Neural progenitor cell (in vitro differentiated cells): ENCODE measurements around the gene GPRIN3. TPM values are rescaled to one million over a fixed set of nuclear protein-coding genes. Genes with fewer than 3 reads are reported as not detected.

Experiments
- DNase-seq: peaks from one replicate; pipeline ENCODE4 v3.0.0-alpha.2; 2016; ENCODE audit warnings: low spot score
- H2AFZ ChIP-seq: fragments of 200-600 bp; sonication (generic); replicated peaks from 2 replicates; pipeline ENCODE4 v1.6.1; 2016; ENCODE audit warnings: antibody characterized with exemption
- H3F3A ChIP-seq: fragments of 200-600 bp; sonication (generic); 2 replicates; pipeline ENCODE4 v1.6.1; 2016; ENCODE audit warnings: antibody characterized with exemption, low read depth
- H3K27ac ChIP-seq: fragments of 200-600 bp; sonication (generic); 2 replicates; pipeline ENCODE4 v1.5.1; 2016; ENCODE audit warnings: mild to moderate bottlenecking
- H3K27me3 ChIP-seq: fragments of 200-600 bp; sonication (generic); 2 replicates; pipeline ENCODE4 v1.6.1; 2016; ENCODE audit warnings: mild to moderate bottlenecking, moderate library complexity
- H3K36me3 ChIP-seq: fragments of 200-600 bp; sonication (generic); 2 replicates; pipeline ENCODE4 v1.5.1; 2016
- H3K4me1 ChIP-seq: fragments of 200-600 bp; sonication (generic); 2 replicates; pipeline ENCODE4 v1.6.1; 2016; ENCODE audit warnings: mixed run types
- H3K4me2 ChIP-seq: fragments of 200-600 bp; sonication (generic); 2 replicates; pipeline ENCODE4 v1.6.1; 2016
- H3K4me3 ChIP-seq: fragments of 200-600 bp; sonication (generic); 2 replicates; pipeline ENCODE4 v1.5.1; 2016
- H3K79me2 ChIP-seq: fragments of 200-600 bp; sonication (generic); 2 replicates; pipeline ENCODE4 v1.6.1; 2016; ENCODE audit warnings: low read depth
- H3K9ac ChIP-seq: fragments of 200-600 bp; sonication (generic); 2 replicates; pipeline ENCODE4 v1.6.1; 2016
- H3K9me3 ChIP-seq: fragments of 200-600 bp; sonication (generic); 2 replicates; pipeline ENCODE4 v1.5.1; 2016; ENCODE audit warnings: low read depth
- H4K20me1 ChIP-seq: fragments of 200-600 bp; sonication (generic); 2 replicates; pipeline ENCODE4 v1.6.1; 2016; ENCODE audit warnings: low read depth
- H3K27ac Mint-ChIP-seq: 3 replicates; pipeline ENCODE4 v1.8.0; 2021; ENCODE audit warnings: mixed read lengths
- H3K27me3 Mint-ChIP-seq: 2 replicates; pipeline ENCODE4 v1.8.0; 2022; ENCODE audit warnings: low read depth, mild to moderate bottlenecking, inconsistent platforms, moderate library complexity, mixed read lengths; ENCODE audit not compliant: insufficient read depth
- H3K36me3 Mint-ChIP-seq: 3 replicates; pipeline ENCODE4 v1.8.0; 2021; ENCODE audit warnings: mixed read lengths
- H3K4me1 Mint-ChIP-seq: 3 replicates; pipeline ENCODE4 v1.8.0; 2021; ENCODE audit warnings: mixed read lengths
- H3K4me3 Mint-ChIP-seq: 3 replicates; pipeline ENCODE4 v1.8.0; 2021; ENCODE audit warnings: mild to moderate bottlenecking, moderate library complexity, mixed read lengths
- H3K9me3 Mint-ChIP-seq: 3 replicates; pipeline ENCODE4 v1.8.0; 2020; ENCODE audit warnings: mixed read lengths
- EZH2 ChIP-seq: fragments of 200-600 bp; sonication (generic); IDR thresholded peaks from 2 replicates; pipeline ENCODE4 v1.6.1; 2017; ENCODE audit warnings: antibody characterized with exemption, mild to moderate bottlenecking, moderate library complexity
- EZH2phosphoT487 ChIP-seq: fragments of 200-600 bp; sonication (generic); IDR thresholded peaks from 2 replicates; pipeline ENCODE4 v1.6.1; 2017; ENCODE audit warnings: antibody characterized with exemption
- total RNA-seq: library from RNA; depleted of rRNA; stranded (reverse); fragments of >200 nt; gene quantifications from 2 replicates; pipeline ENCODE4 v1.2.3, GENCODE V29; 2015; ENCODE audit warnings: low replicate concordance
- TF ChIP-seq, protein P1 (sequence below): fragments of 200-600 bp; sonication (generic); IDR thresholded peaks from 2 replicates; pipeline ENCODE4 v1.5.1; 2017; ENCODE audit warnings: antibody characterized with exemption, mild to moderate bottlenecking

Gene GPRIN3
- total RNA-seq, 1 donor from 2014 or later, result 0.15 TPM

DNA sequence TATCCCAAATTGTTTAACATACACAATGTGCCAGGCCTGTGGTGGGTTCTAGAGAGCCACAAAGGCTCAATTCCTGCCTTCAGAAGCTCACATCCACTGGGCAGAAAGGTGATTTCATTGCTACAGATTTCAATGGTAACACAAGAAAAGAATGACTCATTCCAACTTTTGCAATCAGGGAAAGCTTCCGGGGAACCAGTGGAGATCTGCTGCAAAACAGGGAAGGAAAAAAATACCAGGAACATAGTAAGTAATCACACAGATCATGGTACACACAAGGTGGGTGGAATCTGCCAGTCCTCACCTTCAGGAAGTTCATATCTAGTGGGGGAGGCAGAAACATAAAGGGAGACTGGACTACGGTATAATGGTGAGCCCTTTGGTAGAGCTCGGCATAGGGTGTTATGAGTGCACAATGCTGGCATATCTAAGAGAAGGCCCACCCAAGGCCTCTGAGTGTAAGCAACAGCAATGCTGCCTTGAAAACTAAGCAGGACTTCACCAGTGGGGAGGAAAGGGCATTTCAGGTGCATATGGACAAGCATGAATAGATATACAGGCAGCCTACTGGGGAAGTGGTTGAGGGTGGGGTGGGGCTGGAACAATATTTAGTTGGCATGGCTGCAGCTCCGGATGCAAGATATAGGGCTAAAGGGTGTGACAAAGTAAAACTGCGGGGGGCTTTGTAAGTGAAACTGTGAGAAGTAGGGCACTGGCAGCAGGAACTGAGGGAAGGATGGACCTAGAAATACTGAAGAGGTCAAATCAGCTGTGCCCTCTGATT is 24.2 kb downstream of the GPRIN3 start:
- H3K36me3 ChIP-seq, result no peaks in the 10 kb centered on the region
- no peak overlapping the region for H3K4me2 ChIP-seq
- DNase-seq, result no peak
- H3K9ac ChIP-seq, result no peak overlapping the region
- no peaks in the 10 kb centered on the region for H3K27me3 ChIP-seq
- H3K79me2 ChIP-seq, result no peaks in the 10 kb centered on the region
- H3K27ac ChIP-seq, result no peak overlapping the region
- H3K9me3 ChIP-seq, result no peaks in the 10 kb centered on the region
- H3K4me3 ChIP-seq, result no peak overlapping the region
- TF ChIP-seq, protein P1, sequence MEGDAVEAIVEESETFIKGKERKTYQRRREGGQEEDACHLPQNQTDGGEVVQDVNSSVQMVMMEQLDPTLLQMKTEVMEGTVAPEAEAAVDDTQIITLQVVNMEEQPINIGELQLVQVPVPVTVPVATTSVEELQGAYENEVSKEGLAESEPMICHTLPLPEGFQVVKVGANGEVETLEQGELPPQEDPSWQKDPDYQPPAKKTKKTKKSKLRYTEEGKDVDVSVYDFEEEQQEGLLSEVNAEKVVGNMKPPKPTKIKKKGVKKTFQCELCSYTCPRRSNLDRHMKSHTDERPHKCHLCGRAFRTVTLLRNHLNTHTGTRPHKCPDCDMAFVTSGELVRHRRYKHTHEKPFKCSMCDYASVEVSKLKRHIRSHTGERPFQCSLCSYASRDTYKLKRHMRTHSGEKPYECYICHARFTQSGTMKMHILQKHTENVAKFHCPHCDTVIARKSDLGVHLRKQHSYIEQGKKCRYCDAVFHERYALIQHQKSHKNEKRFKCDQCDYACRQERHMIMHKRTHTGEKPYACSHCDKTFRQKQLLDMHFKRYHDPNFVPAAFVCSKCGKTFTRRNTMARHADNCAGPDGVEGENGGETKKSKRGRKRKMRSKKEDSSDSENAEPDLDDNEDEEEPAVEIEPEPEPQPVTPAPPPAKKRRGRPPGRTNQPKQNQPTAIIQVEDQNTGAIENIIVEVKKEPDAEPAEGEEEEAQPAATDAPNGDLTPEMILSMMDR, result no peak
- TF ChIP-seq EZH2phosphoT487 (no peak), EZH2 (no peak)
- Mint-ChIP-seq H3K4me3 (no peak overlapping the region), H3K36me3 (no peaks in the 10 kb centered on the region), H3K4me1 (peaks cover 2% of the 10 kb centered on the region), H3K27ac (no peak overlapping the region), H3K27me3 (no peaks in the 10 kb centered on the region), H3K9me3 (no peaks in the 10 kb centered on the region)
- H3F3A ChIP-seq, result no peaks in the 10 kb centered on the region
- H4K20me1 ChIP-seq, result no peaks in the 10 kb centered on the region
- H2AFZ ChIP-seq, result no peak overlapping the region
- no peaks in the 10 kb centered on the region for H3K4me1 ChIP-seq

- Histone ChIP-seq H4K20me1 (no peaks in the 10 kb centered on the region), H3K27ac (no peak overlapping the region), H3K4me2 (no peak overlapping the region), H3K9me3 (no peaks in the 10 kb centered on the region), H3K27me3 (no peaks in the 10 kb centered on the region), H3K4me1 (no peaks in the 10 kb centered on the region), H3F3A (no peaks in the 10 kb centered on the region), H3K79me2 (no peaks in the 10 kb centered on the region), H3K9ac (no peak overlapping the region), H2AFZ (no peak overlapping the region), H3K36me3 (no peaks in the 10 kb centered on the region), H3K4me3 (no peak overlapping the region)
- no peaks in the 10 kb centered on the region for H3K36me3 Mint-ChIP-seq
- DNase-seq, result no peak
- no peak overlapping the region for H3K4me3 Mint-ChIP-seq
- H3K27ac Mint-ChIP-seq, result no peak overlapping the region
- peaks cover 2% of the 10 kb centered on the region for H3K4me1 Mint-ChIP-seq
- H3K9me3 Mint-ChIP-seq, result no peaks in the 10 kb centered on the region
- H3K27me3 Mint-ChIP-seq, result no peaks in the 10 kb centered on the region
- no peak for TF ChIP-seq EZH2phosphoT487
- no peak for TF ChIP-seq EZH2
- TF ChIP-seq, protein P1, result no peak
Observed at GRCh38 chr4:89279385-89279784, 28.2 kb downstream of the GPRIN3 start.

DNA sequence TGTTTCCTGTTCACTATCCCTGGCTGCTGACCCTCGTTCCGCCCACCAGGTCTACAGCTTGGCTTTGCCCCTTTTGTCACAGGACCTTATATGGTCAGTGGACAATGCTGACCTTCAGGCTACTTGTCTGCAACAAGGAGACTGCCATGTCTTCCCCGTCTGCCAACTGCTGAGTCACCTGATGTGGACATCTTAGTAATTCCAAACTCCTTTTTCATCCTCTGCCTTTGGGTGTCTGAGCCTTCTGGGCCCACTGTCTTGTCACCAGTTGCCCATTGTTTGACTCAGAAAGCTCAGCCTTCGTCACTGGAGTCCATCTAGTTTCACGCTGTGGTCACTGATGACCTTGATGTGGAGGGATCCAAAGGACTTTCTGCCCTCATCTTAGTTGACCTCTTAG is 30.2 kb downstream of the GPRIN3 start:
- H3K4me1 Mint-ChIP-seq, result no peaks in the 10 kb centered on the region
- Histone ChIP-seq H3K9me3 (no peaks in the 10 kb centered on the region), H3K9ac (no peak overlapping the region), H3K4me2 (no peak overlapping the region), H3F3A (no peaks in the 10 kb centered on the region), H3K27ac (no peak overlapping the region), H3K4me3 (no peak overlapping the region), H3K27me3 (no peaks in the 10 kb centered on the region), H2AFZ (no peak overlapping the region), H3K79me2 (no peaks in the 10 kb centered on the region), H3K4me1 (no peaks in the 10 kb centered on the region), H4K20me1 (no peaks in the 10 kb centered on the region), H3K36me3 (no peaks in the 10 kb centered on the region)
- H3K4me3 Mint-ChIP-seq, result no peak overlapping the region
- no peaks in the 10 kb centered on the region for H3K9me3 Mint-ChIP-seq
- no peaks in the 10 kb centered on the region for H3K36me3 Mint-ChIP-seq
- no peak for DNase-seq
- TF ChIP-seq EZH2 (no peak), EZH2phosphoT487 (no peak)
- TF ChIP-seq, protein P1, result no peak
- H3K27me3 Mint-ChIP-seq, result no peaks in the 10 kb centered on the region
- H3K27ac Mint-ChIP-seq, result no peak overlapping the region
